Endothelial cell of umbilical vein (primary cell): ENCODE results near the gene GTF2IRD2. TPM values are rescaled to one million over a fixed set of nuclear protein-coding genes. Genes with fewer than 3 reads are reported as not detected.
"Not testable (repeated sequence)": the region's sequence is repeated elsewhere in the genome, so short reads cannot be mapped to it uniquely, and the experiment has no call there.

ENCODE experiments used
- BruUV-seq: library from RNA; stranded (reverse); fragments of 400-500 nt; replicated peaks from 2 replicates; lab custom pipeline; 2021; lab: Mats Ljungman, UMichigan
- CTCF ChIA-PET: fragments of 300-600, 350-600 bp; sonication (Branson Sonifier 250); formaldehyde crosslinking; loops from one replicate; lab custom pipeline; 2021; ENCODE audit warnings: antibody characterized with exemption, inconsistent platforms; lab: Charles Lee
- POLR2A ChIA-PET: fragments of 300-600, 350-600 bp; sonication (Branson Sonifier 250); formaldehyde crosslinking; loops from one replicate; lab custom pipeline; 2021; ENCODE audit warnings: antibody characterized with exemption, inconsistent platforms; lab: Charles Lee
- DNase-seq: peaks from one replicate; pipeline ENCODE4 v3.0.0-alpha.2; 2011; ENCODE audit warnings: low read depth, low spot score
- FAIRE-seq: peaks from 2 replicates; lab custom pipeline; 2011; peaks lifted over from hg19 to GRCh38; lab: Jason Lieb, UNC
- H2AFZ ChIP-seq: 2 replicates; pipeline ENCODE4 v1.6.0; 2012; ENCODE audit warnings: low read depth, low read length, control low read depth, inconsistent platforms
- H3K27ac ChIP-seq: 2 replicates; pipeline ENCODE4 v1.5.1; 2011; ENCODE audit warnings: low read depth, mild to moderate bottlenecking, control low read depth, low read length, moderate library complexity; ENCODE audit not compliant: insufficient read depth
- H3K27me3 ChIP-seq, 2 experiments: 2 replicates each; pipeline versions ENCODE4 v1.6.0 to v1.6.1; 2011; ENCODE audit warnings: low read length in 2 of 2, mixed read lengths in 1 of 2; ENCODE audit not compliant: control insufficient read depth in 2 of 2, insufficient read depth in 2 of 2
- H3K36me3 ChIP-seq, 2 experiments: 2 replicates in 1 of 2; 3 replicates in 1 of 2; pipeline ENCODE4 v1.5.1; 2011; ENCODE audit warnings: low read length in 2 of 2, mild to moderate bottlenecking in 1 of 2, moderate library complexity in 1 of 2; ENCODE audit not compliant: control insufficient read depth in 2 of 2, insufficient read depth in 2 of 2; ENCODE audit errors: extremely low read depth in 1 of 2
- H3K4me1 ChIP-seq: 3 replicates; pipeline ENCODE4 v1.5.1; 2011; ENCODE audit warnings: mild to moderate bottlenecking, low read length; ENCODE audit not compliant: control insufficient read depth, insufficient read depth; ENCODE audit errors: extremely low read depth
- H3K4me2 ChIP-seq: 2 replicates; pipeline ENCODE4 v1.6.1; 2011; ENCODE audit warnings: low read length, control low read depth, mixed read lengths; ENCODE audit not compliant: insufficient read depth
- H3K4me3 ChIP-seq, 3 experiments: fragments of 200-600 bp in 1 of 3; sonication (generic), shearing (Covaris generic) in 1 of 3; replicated peaks in 1 of 3; 2 replicates each; pipeline ENCODE4 v1.5.1; 2011 to 2016; ENCODE audit warnings: control low read depth in 3 of 3, low read length in 3 of 3, mild to moderate bottlenecking in 2 of 3, inconsistent platforms in 1 of 3, low read depth in 1 of 3, moderate library complexity in 1 of 3; ENCODE audit not compliant: insufficient read depth in 1 of 3
- H3K79me2 ChIP-seq: 2 replicates; pipeline ENCODE4 v1.6.0; 2012; ENCODE audit warnings: low read length, inconsistent platforms; ENCODE audit not compliant: control insufficient read depth, insufficient read depth
- H3K9ac ChIP-seq: replicated peaks from 2 replicates; pipeline ENCODE3; 2011; ENCODE audit warnings: low read length, control low read depth; ENCODE audit not compliant: insufficient read depth; ENCODE audit errors: extremely low read depth
- H3K9me1 ChIP-seq: replicated peaks from 3 replicates; pipeline ENCODE4 v1.6.0; 2011; ENCODE audit warnings: mild to moderate bottlenecking, low read length; ENCODE audit not compliant: control insufficient read depth, insufficient read depth; ENCODE audit errors: extremely low read depth
- H3K9me3 ChIP-seq: replicated peaks from 2 replicates; pipeline ENCODE4 v1.5.1; 2012; ENCODE audit warnings: low read length, inconsistent platforms; ENCODE audit not compliant: control insufficient read depth, insufficient read depth
- H4K20me1 ChIP-seq: replicated peaks from 2 replicates; pipeline ENCODE3; 2011; ENCODE audit warnings: mild to moderate bottlenecking, low read length; ENCODE audit not compliant: control insufficient read depth, insufficient read depth; ENCODE audit errors: extremely low read depth
- dilution Hi-C: fragments of 300-500 bp; cut with MboI; formaldehyde crosslinking; loops from one replicate; pipeline ENCODE4 v1.15.0; 2019; ENCODE audit warnings: low sequenced_read_pairs; ENCODE audit not compliant: extremely low pct_ligation_motif_present
- intact Hi-C: fragments of 100-400 bp; cut with micrococcal nuclease; formaldehyde crosslinking; loops from one replicate; pipeline ENCODE4 v1.10.0; 2022
- polyA plus RNA-seq, 4 experiments: library from polyadenylated mRNA; depleted of rRNA in 3 of 4; stranded (reverse) in 3 of 4; unstranded in 1 of 4; fragments of >200 nt; gene quantifications; 2 replicates each; pipeline versions ENCODE4 v1.2.1 to v1.2.3, GENCODE V29; 2011 to 2012; ENCODE audit warnings: missing spikeins in 1 of 4
- total RNA-seq: library from RNA; stranded (reverse); gene quantifications from 2 replicates; pipeline ENCODE4 v1.2.3, GENCODE V29; 2021

GTF2IRD2 gene
- total and polyA plus RNA-seq, 2 donors (not counting 3 experiments of a cell fraction or from before 2014, with no cell fraction given), result 5.2 to 10.0 TPM

DNA sequence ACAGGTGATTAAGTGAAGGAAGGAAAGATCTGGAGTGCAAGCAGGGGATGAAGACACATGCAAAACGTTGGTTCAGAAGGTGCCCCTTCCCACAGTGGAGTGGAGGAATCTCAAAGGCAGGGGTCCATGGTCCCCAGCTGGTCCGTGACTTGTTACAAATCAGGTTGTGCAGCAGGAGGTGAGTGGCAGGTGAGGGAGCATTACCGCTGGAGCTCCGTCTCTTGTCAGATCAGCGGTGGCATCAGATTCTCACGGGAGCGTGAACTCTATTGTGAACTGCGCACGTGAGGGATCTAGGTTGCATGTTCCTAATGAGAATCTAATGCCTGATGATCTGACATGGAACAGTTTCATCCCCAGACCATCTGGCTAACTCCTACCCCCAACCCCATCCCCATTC is 21.1 kb upstream of the GTF2IRD2 start:
- H3K27ac ChIP-seq, BruUV-seq, dilution Hi-C loops, FAIRE-seq, H3K79me2 ChIP-seq, intact Hi-C loops, H3K4me3 ChIP-seq, H3K9ac ChIP-seq, H3K27me3 ChIP-seq, H3K4me1 ChIP-seq, DNase-seq, POLR2A ChIA-PET, H3K9me1 ChIP-seq, H3K36me3 ChIP-seq, CTCF ChIA-PET, H3K4me2 ChIP-seq, H2AFZ ChIP-seq, H3K9me3 ChIP-seq, H4K20me1 ChIP-seq: not testable (repeated sequence)

DNA sequence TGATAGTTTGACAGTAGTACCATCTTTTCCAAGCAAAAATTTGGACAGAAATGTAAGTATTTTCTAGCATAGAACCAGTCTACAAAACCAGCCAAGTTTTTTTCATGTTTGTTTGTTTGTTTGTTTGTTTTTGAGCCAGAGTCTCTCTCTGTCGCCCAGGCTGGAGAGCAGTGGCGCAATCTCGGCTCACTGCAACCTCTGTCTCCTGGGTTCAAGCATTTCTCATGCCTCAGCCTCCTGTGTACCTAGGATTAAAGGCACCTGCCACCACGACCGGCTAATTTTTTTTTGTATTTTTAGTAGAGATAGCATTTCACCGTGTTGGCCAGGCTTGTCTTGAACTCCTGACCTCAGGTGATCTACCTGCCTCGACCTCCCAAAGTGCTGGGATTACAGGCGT is 14.4 kb upstream of the GTF2IRD2 start:
- H3K27me3 ChIP-seq, H3K79me2 ChIP-seq, H3K9ac ChIP-seq, intact Hi-C loops, H3K36me3 ChIP-seq, H3K4me1 ChIP-seq, H3K27ac ChIP-seq, DNase-seq, H3K9me3 ChIP-seq, FAIRE-seq, H3K4me3 ChIP-seq, dilution Hi-C loops, POLR2A ChIA-PET, BruUV-seq, CTCF ChIA-PET, H3K9me1 ChIP-seq, H4K20me1 ChIP-seq, H2AFZ ChIP-seq, H3K4me2 ChIP-seq: not testable (repeated sequence)

DNA sequence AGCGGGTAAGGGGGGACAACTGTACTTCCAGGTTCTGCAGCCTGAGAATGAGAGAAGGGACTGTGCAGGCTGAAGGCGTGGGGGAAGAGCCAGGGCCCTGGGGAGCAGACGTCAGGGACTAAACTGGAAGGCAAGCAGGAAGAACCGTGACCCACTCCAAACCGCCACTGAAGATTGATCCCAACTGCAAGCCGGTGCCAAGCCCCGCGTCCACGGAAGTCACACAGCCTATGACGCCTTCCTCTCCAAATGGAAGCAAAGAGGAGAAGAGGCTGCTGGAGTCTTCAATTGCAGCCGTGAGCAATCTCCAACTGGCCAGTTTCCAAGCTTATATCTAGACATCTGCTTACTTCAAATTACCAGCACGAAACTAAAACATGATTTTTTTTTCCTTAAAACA is 1.6 kb downstream of the GTF2IRD2 start:
- H3K79me2 ChIP-seq, H4K20me1 ChIP-seq, H3K4me3 ChIP-seq, H3K27ac ChIP-seq, intact Hi-C loops, H3K36me3 ChIP-seq, CTCF ChIA-PET, FAIRE-seq, H3K4me2 ChIP-seq, DNase-seq, H3K9ac ChIP-seq, H3K9me3 ChIP-seq, H2AFZ ChIP-seq, POLR2A ChIA-PET, H3K4me1 ChIP-seq, H3K9me1 ChIP-seq, H3K27me3 ChIP-seq, dilution Hi-C loops: not testable (repeated sequence)
- TSS peak; percentile 65 for BruUV-seq

DNA sequence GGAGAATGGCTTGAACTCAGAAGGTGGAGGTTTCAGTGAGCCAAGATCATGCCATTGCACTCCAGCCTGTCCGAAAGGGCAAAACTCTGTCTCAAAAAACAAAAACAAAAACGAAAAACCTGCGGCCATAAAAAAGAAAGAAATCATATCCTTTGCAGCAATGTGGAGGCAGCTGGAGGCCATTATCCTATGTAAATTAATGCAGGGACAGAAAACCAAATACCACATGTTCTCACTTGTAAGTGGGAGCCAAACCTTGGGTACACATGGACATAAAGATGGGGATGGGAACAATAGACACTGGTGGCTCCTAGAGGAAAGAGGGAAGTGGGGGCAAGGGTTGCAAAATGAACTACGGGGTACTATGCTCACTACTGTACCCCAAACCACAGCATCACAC is 21.0 kb downstream of the GTF2IRD2 start:
- H3K9ac ChIP-seq, H3K4me2 ChIP-seq, H3K4me3 ChIP-seq, FAIRE-seq, H3K27me3 ChIP-seq, H3K36me3 ChIP-seq, intact Hi-C loops, H3K9me1 ChIP-seq, H3K27ac ChIP-seq, H3K79me2 ChIP-seq, H2AFZ ChIP-seq, DNase-seq, H4K20me1 ChIP-seq, H3K4me1 ChIP-seq, H3K9me3 ChIP-seq, POLR2A ChIA-PET, dilution Hi-C loops, CTCF ChIA-PET, BruUV-seq: not testable (repeated sequence)
